Psoas muscle (tissue), 8 donors: ENCODE results near the gene LRRTM4. TPM values are rescaled to one million over a fixed set of nuclear protein-coding genes. Genes with fewer than 3 reads are reported as not detected.

Experiments
- ATAC-seq, 4 donors: fragments of 200-7000 bp; cut with Tn5 transposase; one replicate each; pipeline ENCODE4 v1.9.1; 2020; ENCODE audit warnings: moderate library complexity in 3 of 4, mild to moderate bottlenecking in 2 of 4
- DNase-seq, 2 donors: peaks; one replicate each; pipeline ENCODE4 v3.0.0-alpha.2; 2020
- H3K27ac ChIP-seq: fragments of 200-600 bp; one replicate; pipeline ENCODE4 v1.8.0; 2022
- H3K27me3 ChIP-seq, 3 donors: fragments of 200-600 bp in 1 of 3; one replicate each; pipeline versions ENCODE4 v1.6.1 to v1.8.0; 2013 to 2022; ENCODE audit warnings: low read length in 2 of 3, mild to moderate bottlenecking in 2 of 3, moderate library complexity in 1 of 3; ENCODE audit not compliant: insufficient read depth in 3 of 3
- H3K36me3 ChIP-seq, 2 donors: fragments of 200-600 bp in 1 of 2; one replicate each; pipeline versions ENCODE4 v1.6.1 to v1.8.0; 2013 to 2022; ENCODE audit warnings: low read depth in 1 of 2, mild to moderate bottlenecking in 1 of 2, moderate library complexity in 1 of 2; ENCODE audit not compliant: insufficient read depth in 1 of 2
- H3K4me1 ChIP-seq: fragments of 200-600 bp; one replicate; pipeline ENCODE4 v1.8.0; 2022
- H3K4me3 ChIP-seq: fragments of 200-600 bp; one replicate; pipeline ENCODE4 v1.8.0; 2022; ENCODE audit warnings: mild to moderate bottlenecking
- H3K9me3 ChIP-seq: fragments of 200-600 bp; one replicate; pipeline ENCODE4 v1.8.0; 2022
- CTCF ChIP-seq: fragments of 200-600 bp; IDR thresholded peaks from one replicate; pipeline ENCODE4 v1.8.0; 2022; ENCODE audit warnings: antibody characterized with exemption
- WGBS, 3 donors: extraction: QIAGEN DNeasy Blood & Tissue Kit; methylation state at CpG; one replicate each; pipeline versions ENCODE4 v1.1.6 to v1.1.7; 2013; 5-methylcytosine and 5-hydroxymethylcytosine counted together
- intact Hi-C, 2 donors: fragments of 100-400 bp; cut with DNase I; formaldehyde crosslinking; loops; one replicate each; pipeline versions ENCODE4 v1.11.0 to v1.14.2; 2022
- polyA plus RNA-seq, 3 donors: library from polyadenylated mRNA; stranded (reverse); fragments of 200-250 nt; gene quantifications; one replicate each; pipeline ENCODE4 v1.2.3, GENCODE V29; 2013
- total RNA-seq, 4 donors: library from RNA; stranded (reverse); fragmentation: NEBNext Ultra II Directional in 2 of 4; extraction: Animal tissue kit (Norgen Biotek cat#: 25700) in 2 of 4; gene quantifications; one replicate each; pipeline versions ENCODE4 v1.2.1 to v1.2.4, GENCODE V29; 2021 to 2023
- donor health status: healthy with polysubstance abuse.
- donor health status: DM: no; HTN: no; CAD: no; lungs with moderate emphysema.
- donor health status: Bipolar disorder and iron deficiency.
- donor health status: healthy.
- donor health status: DM: yes; HTN: yes; CAD: no.
- donor health status: DM: no; HTN: no; CAD: no.
- donor health status: DM: no; HTN: no; CAD: no.
- donor health status: DM: yes; HTN: yes; CAD: no.

The LRRTM4 gene
- total and polyA plus RNA-seq, 7 donors, result 0.03 to 0.86 (median 0.25) TPM; not detected in 1

- no peak for TF ChIP-seq CTCF
- WGBS, 3 donors, result 39 to 47% (median 42%) methylated on average over 1 of the region's 1 CpG
- H3K27me3 ChIP-seq, result no peaks in the 10 kb centered on the region
- no peak overlapping the region for H3K27ac ChIP-seq
- H3K4me3 ChIP-seq, result no peak overlapping the region
- no peak for DNase-seq
- H3K9me3 ChIP-seq, result no peaks in the 10 kb centered on the region
- intact Hi-C loops, result no loop called here
- no peak for ATAC-seq
- H3K4me1 ChIP-seq, result no peaks in the 10 kb centered on the region
- H3K36me3 ChIP-seq, result no peaks in the 10 kb centered on the region
These were observed 655.7 kb downstream of the LRRTM4 start for GRCh38 chr2:76866464-76866863.

- Histone ChIP-seq H3K27me3 (no peaks in the 10 kb centered on the region), H3K4me1 (no peaks in the 10 kb centered on the region), H3K4me3 (no peak overlapping the region), H3K36me3 (no peaks in the 10 kb centered on the region), H3K27ac (no peak overlapping the region), H3K9me3 (no peaks in the 10 kb centered on the region)
- TF ChIP-seq CTCF, result no peak
- intact Hi-C loops, result no loop called here
- no peak for DNase-seq
- no peak for ATAC-seq
- 44 to 58% (median 45%) methylated on average over 3 of the region's 3 CpGs for WGBS, 3 donors
These were observed 659.3 kb downstream of the LRRTM4 start for GRCh38 chr2:76862901-76863300.

GRCh38 chr2:76861708-76862107, 660.5 kb downstream of the LRRTM4 start:
- no peak for TF ChIP-seq CTCF
- no peak for ATAC-seq
- no peaks in the 10 kb centered on the region for H3K4me1 ChIP-seq
- 31 to 40% (median 32%) methylated on average over 3 of the region's 3 CpGs for WGBS, 3 donors
- no peak overlapping the region for H3K27ac ChIP-seq
- no peak overlapping the region for H3K4me3 ChIP-seq
- DNase-seq, result no peak
- intact Hi-C loops, result no loop called here
- no peaks in the 10 kb centered on the region for H3K9me3 ChIP-seq
- H3K27me3 ChIP-seq, result no peaks in the 10 kb centered on the region
- H3K36me3 ChIP-seq, result no peaks in the 10 kb centered on the region

GRCh38 chr2:76851000-76851399, 671.2 kb downstream of the LRRTM4 start:
- no peak overlapping the region for H3K4me3 ChIP-seq
- WGBS, 3 donors, result 11 to 20% (median 13%) methylated on average over 1 of the region's 1 CpG
- no peaks in the 10 kb centered on the region for H3K36me3 ChIP-seq
- intact Hi-C loops, result no loop called here
- H3K27me3 ChIP-seq, result no peaks in the 10 kb centered on the region
- no peak for DNase-seq
- H3K4me1 ChIP-seq, result no peaks in the 10 kb centered on the region
- no peak overlapping the region for H3K27ac ChIP-seq
- H3K9me3 ChIP-seq, result no peaks in the 10 kb centered on the region
- no peak for ATAC-seq
- no peak for TF ChIP-seq CTCF

- intact Hi-C loops, result no loop called here
- Histone ChIP-seq H3K4me3 (no peak overlapping the region), H3K9me3 (no peaks in the 10 kb centered on the region), H3K4me1 (no peaks in the 10 kb centered on the region), H3K27ac (no peak overlapping the region), H3K27me3 (no peaks in the 10 kb centered on the region), H3K36me3 (no peaks in the 10 kb centered on the region)
- 64 to 75% (median 67%) methylated on average over 1 of the region's 1 CpG for WGBS, 3 donors
- DNase-seq (no peak), ATAC-seq (no peak)
- TF ChIP-seq CTCF, result no peak
These were observed 673.1 kb downstream of the LRRTM4 start for GRCh38 chr2:76849086-76849485.
